PC-9 (cell line): Measurements from ENCODE around the gene HIBADH. TPM values are rescaled to one million over a fixed set of nuclear protein-coding genes. Genes with fewer than 3 reads are reported as not detected.

Source experiments
- BruUV-seq: library from RNA; stranded (reverse); fragments of 400-500 nt; replicated peaks from 2 replicates; lab custom pipeline; 2021; lab: Mats Ljungman, UMichigan
- CTCF ChIA-PET: fragments of 300-600 bp; sonication (Branson Sonifier 250); formaldehyde crosslinking; loops from one replicate; lab custom pipeline; 2022; ENCODE audit warnings: antibody characterized with exemption; lab: Charles Lee
- POLR2A ChIA-PET: fragments of 300-600 bp; sonication (Branson Sonifier 250); formaldehyde crosslinking; loops from one replicate; lab custom pipeline; 2022; ENCODE audit warnings: antibody characterized with exemption; ENCODE audit not compliant: unreplicated experiment; lab: Charles Lee
- DNase-seq, 2 experiments: peaks; one replicate each; pipeline versions ENCODE4 v3.0.0 to v3.0.0-alpha.2; 2015 to 2022; ENCODE audit warnings: mixed read lengths in 1 of 2
- H2AFZ ChIP-seq: fragments of 200-600 bp; sonication (generic); 2 replicates; pipeline ENCODE4 v1.8.1; 2017; ENCODE audit warnings: antibody characterized with exemption
- H3F3A ChIP-seq: fragments of 200-600 bp; sonication (generic); 2 replicates; pipeline ENCODE4 v1.8.1; 2017; ENCODE audit warnings: antibody characterized with exemption, mild to moderate bottlenecking, low read depth; ENCODE audit not compliant: insufficient read depth
- H3K27ac ChIP-seq: fragments of 200-600 bp; sonication (generic); 2 replicates; pipeline ENCODE4 v1.6.1; 2016; ENCODE audit warnings: mixed run types
- H3K27me3 ChIP-seq: fragments of 200-600 bp; sonication (generic); 2 replicates; pipeline ENCODE4 v1.6.1; 2016; ENCODE audit warnings: low read depth, mixed run types; ENCODE audit not compliant: insufficient read depth
- H3K36me3 ChIP-seq: fragments of 200-600 bp; sonication (generic); 2 replicates; pipeline ENCODE4 v1.6.1; 2016; ENCODE audit warnings: low read depth, mixed run types
- H3K4me1 ChIP-seq: fragments of 200-600 bp; sonication (generic); replicated peaks from 2 replicates; pipeline ENCODE4 v1.6.1; 2016; ENCODE audit warnings: mixed run types; ENCODE audit not compliant: insufficient read depth
- H3K4me2 ChIP-seq: fragments of 200-600 bp; sonication (generic); 2 replicates; pipeline ENCODE4 v1.6.1; 2017; ENCODE audit warnings: mixed run types
- H3K4me3 ChIP-seq: fragments of 200-600 bp; sonication (generic); 2 replicates; pipeline ENCODE4 v1.6.1; 2016; ENCODE audit warnings: mixed run types
- H3K79me2 ChIP-seq: fragments of 200-600 bp; sonication (generic); 2 replicates; pipeline ENCODE4 v1.6.1; 2017; ENCODE audit warnings: low read depth, mixed run types
- H3K9me2 ChIP-seq: fragments of 200-600 bp; sonication (generic); 2 replicates; pipeline ENCODE4 v1.8.1; 2017; ENCODE audit warnings: mild to moderate bottlenecking; ENCODE audit not compliant: insufficient read depth
- H3K9me3 ChIP-seq: fragments of 200-600 bp; sonication (generic); 2 replicates; pipeline ENCODE4 v1.8.1; 2016; ENCODE audit warnings: low read depth; ENCODE audit not compliant: insufficient read depth
- H4K20me1 ChIP-seq: fragments of 200-600 bp; sonication (generic); 2 replicates; pipeline ENCODE4 v1.8.1; 2017; ENCODE audit not compliant: insufficient read depth
- CTCF ChIP-seq: fragments of 200-600 bp; sonication (generic); conservative IDR thresholded peaks from 2 replicates; pipeline ENCODE4 v1.6.1; 2017; ENCODE audit warnings: mixed run types, antibody characterized with exemption, mild to moderate bottlenecking, moderate library complexity
- EZH2 ChIP-seq: fragments of 200-600 bp; sonication (generic); IDR thresholded peaks from 2 replicates; pipeline ENCODE4 v1.8.0; 2017; ENCODE audit warnings: antibody characterized with exemption, low read depth
- intact Hi-C: fragments of 100-400 bp; cut with micrococcal nuclease; formaldehyde crosslinking; loops from one replicate; pipeline ENCODE4 v1.10.0; 2022; ENCODE audit not compliant: unreplicated experiment
- total RNA-seq: library from RNA; stranded (reverse); gene quantifications from 2 replicates; pipeline ENCODE4 v1.2.3, GENCODE V29; 2021

The HIBADH gene
- total RNA-seq, 1 experiment from 2014 or later, result 73.9 TPM

- no peak for DNase-seq
- H3F3A ChIP-seq, result no peaks in the 10 kb centered on the region
- no peak overlapping the region for H3K4me2 ChIP-seq
- TF ChIP-seq CTCF (no peak), EZH2 (no peak)
- BruUV-seq, result no TSS peak
- no peaks in the 10 kb centered on the region for H3K27me3 ChIP-seq
- H3K4me3 ChIP-seq, result no peak overlapping the region
- no peaks in the 10 kb centered on the region for H3K4me1 ChIP-seq
- POLR2A ChIA-PET, result no interaction called here
- H4K20me1 ChIP-seq, result no peaks in the 10 kb centered on the region
- H3K79me2 ChIP-seq, result no peaks in the 10 kb centered on the region
- no peaks in the 10 kb centered on the region for H3K36me3 ChIP-seq
- H3K9me2 ChIP-seq, result 0 out of 2 replicates have a peak, but pooled peaks cover 3% of the 10 kb centered on the region
- H3K27ac ChIP-seq, result no peak overlapping the region
- CTCF ChIA-PET, result no interaction called here
- no peak overlapping the region for H2AFZ ChIP-seq
- H3K9me3 ChIP-seq, result no peaks in the 10 kb centered on the region
- intact Hi-C loops, result no loop called here
These were observed 184.1 kb downstream of the HIBADH start for GRCh38 chr7:27478556-27478955.

- POLR2A ChIA-PET, result interaction anchor here (0.6 kb wide), 1 partner anchor 686 kb away, joined by 4 read pairs; no protein-coding TSS in a partner anchor
- CTCF ChIA-PET, result no interaction called here
These were observed 184.6 kb downstream of the HIBADH start for GRCh38 chr7:27478084-27478483.

GRCh38 chr7:27476493-27476892, 186.2 kb downstream of the HIBADH start:
- Histone ChIP-seq H3K9me2 (0 out of 2 replicates have a peak, but pooled peaks cover 3% of the 10 kb centered on the region), H3K27me3 (no peaks in the 10 kb centered on the region), H3K36me3 (no peaks in the 10 kb centered on the region), H3K79me2 (no peaks in the 10 kb centered on the region), H4K20me1 (no peaks in the 10 kb centered on the region), H2AFZ (no peak overlapping the region), H3K4me1 (no peaks in the 10 kb centered on the region), H3K9me3 (no peaks in the 10 kb centered on the region), H3K27ac (no peak overlapping the region), H3K4me2 (no peak overlapping the region), H3K4me3 (no peak overlapping the region), H3F3A (no peaks in the 10 kb centered on the region)
- no peak for DNase-seq
- ChIA-PET CTCF (no interaction called here), POLR2A (no interaction called here)
- TF ChIP-seq EZH2, result no peak
- no peak for TF ChIP-seq CTCF
- no TSS peak for BruUV-seq
- intact Hi-C loops, result no loop called here

More at GRCh38 chr7:27478084-27478483, 184.6 kb downstream of the HIBADH start:
- 0 out of 2 replicates have a peak, but pooled peaks cover 3% of the 10 kb centered on the region for H3K9me2 ChIP-seq
- H3K4me2 ChIP-seq, result no peak overlapping the region
- no peak overlapping the region for H2AFZ ChIP-seq
- H3K4me3 ChIP-seq, result no peak overlapping the region
- intact Hi-C loops, result no loop called here
- TF ChIP-seq CTCF (no peak), EZH2 (no peak)
- H3K9me3 ChIP-seq, result no peaks in the 10 kb centered on the region
- H3K4me1 ChIP-seq, result no peaks in the 10 kb centered on the region
- BruUV-seq, result no TSS peak
- H3K27me3 ChIP-seq, result no peaks in the 10 kb centered on the region
- no peaks in the 10 kb centered on the region for H4K20me1 ChIP-seq
- H3K79me2 ChIP-seq, result no peaks in the 10 kb centered on the region
- H3F3A ChIP-seq, result no peaks in the 10 kb centered on the region
- no peak overlapping the region for H3K27ac ChIP-seq
- no peak for DNase-seq
- H3K36me3 ChIP-seq, result no peaks in the 10 kb centered on the region

Other genes with a start within 250 kb of the HIBADH start
- 143 and 174 TPM in 2 replicates for gene TAX1BP1, start 77.3 kb upstream of the HIBADH start, total RNA-seq